ENCODE results near the gene GNAT3. TPM values are rescaled to one million over a fixed set of nuclear protein-coding genes. Genes with fewer than 3 reads are reported as not detected.

Gene GNAT3
- total RNA-seq, 1 donor from 2014 or later: not detected

DNA sequence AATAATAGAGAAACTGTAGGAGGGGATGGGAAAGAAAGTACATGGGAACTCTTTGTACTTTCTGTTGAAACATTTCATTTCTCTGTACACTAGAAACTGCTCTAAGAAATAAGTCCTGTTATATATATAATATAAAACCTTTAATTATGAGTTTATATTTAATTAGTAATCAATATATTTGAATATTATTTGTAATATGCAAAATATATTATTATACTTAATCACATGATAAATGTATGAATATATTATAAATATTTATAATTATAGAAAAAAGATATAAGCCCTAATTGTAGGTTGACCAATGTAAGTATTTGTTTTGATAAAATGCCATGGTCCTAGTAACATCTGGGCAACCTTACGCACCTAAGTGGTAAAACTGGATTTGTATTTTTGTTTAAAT lies 51.0 kb downstream of the GNAT3 start:
- no peak overlapping the region for H3K4me3 ChIP-seq (ENCODE audit: low read depth, low read length)
- TF ChIP-seq, protein P1, sequence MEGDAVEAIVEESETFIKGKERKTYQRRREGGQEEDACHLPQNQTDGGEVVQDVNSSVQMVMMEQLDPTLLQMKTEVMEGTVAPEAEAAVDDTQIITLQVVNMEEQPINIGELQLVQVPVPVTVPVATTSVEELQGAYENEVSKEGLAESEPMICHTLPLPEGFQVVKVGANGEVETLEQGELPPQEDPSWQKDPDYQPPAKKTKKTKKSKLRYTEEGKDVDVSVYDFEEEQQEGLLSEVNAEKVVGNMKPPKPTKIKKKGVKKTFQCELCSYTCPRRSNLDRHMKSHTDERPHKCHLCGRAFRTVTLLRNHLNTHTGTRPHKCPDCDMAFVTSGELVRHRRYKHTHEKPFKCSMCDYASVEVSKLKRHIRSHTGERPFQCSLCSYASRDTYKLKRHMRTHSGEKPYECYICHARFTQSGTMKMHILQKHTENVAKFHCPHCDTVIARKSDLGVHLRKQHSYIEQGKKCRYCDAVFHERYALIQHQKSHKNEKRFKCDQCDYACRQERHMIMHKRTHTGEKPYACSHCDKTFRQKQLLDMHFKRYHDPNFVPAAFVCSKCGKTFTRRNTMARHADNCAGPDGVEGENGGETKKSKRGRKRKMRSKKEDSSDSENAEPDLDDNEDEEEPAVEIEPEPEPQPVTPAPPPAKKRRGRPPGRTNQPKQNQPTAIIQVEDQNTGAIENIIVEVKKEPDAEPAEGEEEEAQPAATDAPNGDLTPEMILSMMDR (conservative IDR thresholded peaks at IDR 0.05; ENCODE audit: low read depth, low read length): no peak
- no peak for DNase-seq (ENCODE audit: low read depth)

DNA sequence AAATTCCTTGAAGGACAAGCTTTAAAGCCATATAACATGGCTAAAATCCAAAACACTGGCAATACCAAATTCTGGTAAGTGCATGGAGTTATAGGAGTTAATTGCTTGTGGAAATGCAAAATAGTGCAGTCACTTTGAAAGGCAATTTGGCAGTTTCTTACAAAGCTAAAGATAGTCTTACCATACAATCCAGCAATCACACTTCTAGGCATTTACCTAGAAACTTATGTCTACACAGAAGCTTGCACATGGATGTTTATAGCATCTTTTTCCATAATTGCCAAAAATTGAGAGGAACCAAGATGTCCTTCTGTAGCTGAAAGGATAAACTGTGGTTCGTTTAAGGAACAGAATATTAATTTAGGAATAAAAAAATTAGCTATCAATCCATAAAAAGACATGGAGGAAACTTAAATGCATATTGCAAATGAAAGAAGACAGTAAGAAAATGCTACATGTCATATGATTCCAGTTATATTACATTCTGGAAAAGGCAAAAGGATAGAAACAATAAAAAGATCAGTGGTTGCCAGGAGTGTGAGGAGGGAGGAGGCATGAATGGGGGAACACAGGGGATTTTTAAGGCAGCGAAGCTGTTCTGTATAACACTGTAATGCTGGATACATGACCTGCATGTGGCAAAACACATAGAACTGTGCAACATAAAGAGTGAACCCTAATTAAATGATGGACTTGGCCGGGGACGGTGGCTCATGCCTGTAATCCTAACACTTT lies 51.9 kb downstream of the GNAT3 start:
- no peak overlapping the region for H3K4me3 ChIP-seq (ENCODE audit: low read depth, low read length)
- TF ChIP-seq, protein P1 (conservative IDR thresholded peaks at IDR 0.05; ENCODE audit: low read depth, low read length): no peak
- DNase-seq (ENCODE audit: low read depth): no peak

DNA sequence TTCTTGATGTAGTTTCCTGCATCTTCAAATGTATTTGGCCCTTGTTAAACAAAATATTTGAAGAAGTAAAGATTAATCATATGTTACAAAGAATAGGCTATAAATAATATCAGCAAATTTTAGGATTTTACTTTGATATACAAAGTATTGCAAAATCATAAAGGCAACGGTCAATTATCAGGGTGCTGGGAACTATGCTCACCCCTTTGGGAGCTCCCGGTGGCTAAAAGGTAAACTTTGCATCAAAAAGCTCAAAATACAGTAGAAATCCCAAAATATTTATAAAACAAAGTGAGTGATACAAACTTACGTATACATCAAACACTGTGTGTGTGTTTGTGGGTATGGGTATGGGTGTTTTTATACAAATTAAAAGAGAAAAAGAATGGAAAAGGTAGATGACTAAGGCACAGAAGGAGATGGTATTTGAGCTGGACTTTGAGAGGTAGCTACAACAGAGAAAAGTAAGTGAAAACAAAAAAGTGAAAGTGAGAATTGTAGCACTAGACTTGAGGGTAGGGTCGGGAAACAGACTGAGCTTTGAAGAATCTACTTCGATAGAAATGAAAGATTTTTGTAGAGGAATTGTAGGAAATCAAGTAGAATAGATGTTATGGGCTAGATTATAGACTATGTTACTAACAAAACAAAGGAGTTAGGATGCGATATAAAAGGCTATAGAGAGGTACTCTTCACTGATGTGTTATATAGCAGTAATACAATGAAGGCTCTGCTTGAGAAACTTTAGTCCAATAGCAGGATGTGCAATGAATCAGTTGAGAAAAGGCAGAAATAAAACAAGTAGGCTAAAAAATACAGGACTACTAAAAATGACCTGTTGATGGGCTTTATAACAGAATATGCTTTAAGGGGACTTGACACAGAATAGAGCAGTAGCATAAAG lies 52.8 kb downstream of the GNAT3 start:
- no peak for DNase-seq (ENCODE audit: low read depth)
- no peak overlapping the region for H3K4me3 ChIP-seq (ENCODE audit: low read depth, low read length)
- TF ChIP-seq, protein P1 (conservative IDR thresholded peaks at IDR 0.05; ENCODE audit: low read depth, low read length): no peak

DNA sequence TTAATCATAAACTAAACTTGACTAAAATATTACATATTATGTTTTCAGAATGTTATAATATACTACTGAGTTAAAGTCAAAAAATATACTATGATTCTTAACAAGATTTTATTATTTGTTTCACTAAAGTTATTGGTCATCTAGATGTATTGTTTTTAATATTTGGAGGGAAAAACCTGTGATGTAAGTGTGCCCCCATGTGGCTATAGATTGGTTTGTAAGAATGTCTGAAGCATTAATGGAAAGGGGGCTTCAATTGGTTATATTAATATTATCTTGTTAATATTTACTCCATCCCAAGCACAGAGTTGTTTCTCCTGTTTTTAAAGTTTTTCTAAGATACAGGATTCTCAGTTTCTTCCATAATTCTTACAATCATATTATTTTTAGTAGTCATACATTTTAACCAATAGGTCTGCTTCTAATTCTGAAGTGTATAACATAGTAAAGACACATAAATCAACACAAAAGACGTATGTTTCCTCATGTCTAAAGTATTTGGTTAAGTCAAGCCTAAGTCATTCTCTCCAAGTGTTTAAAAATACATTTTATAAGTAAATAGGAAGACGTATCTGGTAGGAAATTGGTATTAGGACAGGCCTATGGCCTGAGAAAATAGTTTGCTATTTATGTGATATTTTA lies 58.0 kb downstream of the GNAT3 start:
- no peak overlapping the region for H3K4me3 ChIP-seq (ENCODE audit: low read depth, low read length)
- TF ChIP-seq, protein P1 (conservative IDR thresholded peaks at IDR 0.05; ENCODE audit: low read depth, low read length): peak; percentile 62
- DNase-seq (ENCODE audit: low read depth): no peak

DNA sequence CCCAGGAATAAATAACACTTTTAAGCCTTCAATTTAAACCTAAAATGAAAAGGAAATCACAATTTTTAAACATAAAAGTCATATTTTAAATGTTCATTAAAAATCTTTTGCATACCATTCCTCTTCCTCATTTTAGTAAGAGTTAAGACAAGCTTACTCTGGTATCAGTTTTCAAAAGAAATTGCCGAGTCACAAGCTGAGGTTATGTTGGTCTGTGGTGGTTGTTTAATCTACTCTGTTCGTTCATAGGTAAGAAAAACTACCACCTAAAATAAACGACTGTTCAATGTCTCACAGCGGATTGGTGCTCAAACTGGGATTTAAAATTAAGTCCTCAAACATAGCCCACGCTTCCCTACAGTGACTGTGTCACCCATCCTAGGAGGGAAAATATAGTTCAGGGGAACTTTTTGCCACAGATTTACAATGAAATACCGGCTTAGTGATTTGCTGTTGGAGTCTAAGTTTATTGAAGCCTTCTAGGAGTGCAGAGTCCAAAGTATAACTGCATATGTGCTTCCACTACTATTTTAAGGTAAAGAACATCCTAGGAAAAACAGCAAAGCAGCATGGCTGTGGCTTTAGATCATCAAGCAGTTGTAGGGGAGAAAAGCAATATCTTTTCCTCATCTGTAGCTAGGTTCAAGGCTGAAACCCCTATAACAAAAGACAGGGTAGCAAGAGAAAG lies 61.1 kb downstream of the GNAT3 start:
- TF ChIP-seq, protein P1 (conservative IDR thresholded peaks at IDR 0.05; ENCODE audit: low read depth, low read length): no peak
- DNase-seq (ENCODE audit: low read depth): no peak

DNA sequence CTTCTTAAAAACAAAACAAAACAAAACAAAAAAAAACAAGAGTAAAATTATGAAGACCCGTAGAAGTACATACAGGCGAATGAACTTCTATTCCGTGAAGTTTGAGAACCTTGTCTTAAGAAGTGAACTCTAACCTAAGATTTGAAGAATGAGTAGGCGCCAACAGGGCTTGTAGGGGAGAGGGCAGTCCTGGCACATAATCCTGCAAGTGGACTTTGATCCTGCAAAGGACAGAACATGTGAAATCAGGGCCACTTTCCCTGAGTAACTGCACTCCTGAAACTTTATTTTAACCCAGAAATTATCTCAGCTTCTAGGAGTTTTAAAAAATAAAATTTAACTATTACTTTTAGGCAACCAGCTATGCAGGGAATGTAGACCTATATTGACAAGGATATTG lies 62.0 kb downstream of the GNAT3 start:
- TF ChIP-seq, protein P1 (conservative IDR thresholded peaks at IDR 0.05; ENCODE audit: low read depth, low read length): no peak
- H3K4me3 ChIP-seq (ENCODE audit: low read depth, low read length): no peak overlapping the region
- peak; percentile 15 for DNase-seq (ENCODE audit: low read depth)

More for the DNA sequence above, 61.1 kb downstream of the GNAT3 start:
- H3K4me3 ChIP-seq (ENCODE audit: low read depth, low read length): no peak overlapping the region
